Endodermal cell (in vitro differentiated cells): Measurements from ENCODE around the gene SRPX. TPM values are rescaled to one million over a fixed set of nuclear protein-coding genes. Genes with fewer than 3 reads are reported as not detected.

Experiments used
- DNase-seq: peaks from one replicate; pipeline ENCODE4 v3.0.0-alpha.2; 2017
- H3K27ac ChIP-seq: 2 replicates; pipeline ENCODE4 v1.5.1; 2013; ENCODE audit warnings: mild to moderate bottlenecking, low read depth, low read length, moderate library complexity
- H3K27me3 ChIP-seq: 2 replicates; pipeline ENCODE4 v1.6.1; 2013; ENCODE audit warnings: mild to moderate bottlenecking, low read length, moderate library complexity; ENCODE audit not compliant: insufficient read depth, control insufficient read depth, poor library complexity, severe bottlenecking
- H3K36me3 ChIP-seq: 2 replicates; pipeline ENCODE4 v1.7.0; 2013; ENCODE audit warnings: mild to moderate bottlenecking, low read length, moderate library complexity; ENCODE audit not compliant: control insufficient read depth, insufficient read depth
- H3K4me1 ChIP-seq: one replicate; pipeline ENCODE4 v1.7.0; 2013; ENCODE audit warnings: low read length; ENCODE audit not compliant: control insufficient read depth, insufficient read depth
- H3K4me3 ChIP-seq: 2 replicates; pipeline ENCODE4 v1.5.1; 2013; ENCODE audit warnings: mild to moderate bottlenecking, low read length, moderate library complexity
- H3K9ac ChIP-seq: 2 replicates; pipeline ENCODE4 v1.6.1; 2013; ENCODE audit warnings: mild to moderate bottlenecking, low read length, moderate library complexity; ENCODE audit not compliant: poor library complexity, severe bottlenecking; ENCODE audit errors: extremely low read depth
- H3K9me3 ChIP-seq: 2 replicates; pipeline ENCODE4 v1.6.1; 2013; ENCODE audit warnings: mild to moderate bottlenecking, low read length, moderate library complexity; ENCODE audit not compliant: control insufficient read depth
- H3K27ac Mint-ChIP-seq: 2 replicates; pipeline ENCODE4 v1.8.0; 2020; ENCODE audit warnings: mixed read lengths
- H3K27me3 Mint-ChIP-seq: 2 replicates; pipeline ENCODE4 v1.8.0; 2021; ENCODE audit warnings: mild to moderate bottlenecking, mixed read lengths; ENCODE audit not compliant: insufficient read depth
- H3K36me3 Mint-ChIP-seq: 2 replicates; pipeline ENCODE4 v1.8.0; 2020; ENCODE audit warnings: low read depth, mixed read lengths
- H3K4me1 Mint-ChIP-seq: 2 replicates; pipeline ENCODE4 v1.8.0; 2020; ENCODE audit warnings: mixed read lengths
- H3K4me3 Mint-ChIP-seq: 2 replicates; pipeline ENCODE4 v1.8.0; 2020; ENCODE audit warnings: mild to moderate bottlenecking, moderate library complexity, mixed read lengths
- H3K9me3 Mint-ChIP-seq: 2 replicates; pipeline ENCODE4 v1.8.0; 2020; ENCODE audit warnings: mild to moderate bottlenecking, mixed read lengths
- CTCF ChIP-seq: fragments of 200-600 bp; sonication (generic); conservative IDR thresholded peaks from 2 replicates; pipeline ENCODE4 v1.5.0; 2021; ENCODE audit warnings: antibody characterized with exemption, mild to moderate bottlenecking
- whole genome bisulfite sequencing, 2 experiments: methylation state at CpG; one replicate each; pipeline versions ENCODE4 v1.1.5 to v1.1.7; 2013; ENCODE audit warnings: missing lambda C conversion rate in 2 of 2, mixed read lengths in 1 of 2; ENCODE audit not compliant: insufficient coverage in 1 of 2, insufficient read length in 1 of 2; 5-methylcytosine and 5-hydroxymethylcytosine counted together
- total RNA-seq, 2 donors: library from RNA; stranded (reverse); fragmentation: NEBNext Ultra II Directional in 1 of 2; extraction: Animal tissue kit (Norgen Biotek cat#: 25700) in 1 of 2; gene quantifications; 2 replicates in 1 of 2; 3 replicates in 1 of 2; pipeline ENCODE4 v1.2.1, GENCODE V29; 2021

Gene SRPX
- total RNA-seq, 2 donors from 2014 or later: 1.8 to 3.4 TPM

GRCh38 chrX:38214551-38215531 is 5.8 kb downstream of the SRPX start:
- peaks cover 53% of the 10 kb centered on the region for H3K9me3 Mint-ChIP-seq
- H3K27ac ChIP-seq: no peak overlapping the region
- H3K27ac Mint-ChIP-seq: no peak overlapping the region
- peaks cover 16% of the 10 kb centered on the region for H3K27me3 Mint-ChIP-seq
- no peak overlapping the region for H3K4me3 ChIP-seq
- WGBS, 2 experiments: 85 to 88% methylated on average over 5 to 11 of the region's 11 CpGs
- no peak overlapping the region for H3K4me3 Mint-ChIP-seq
- no peak for DNase-seq
- TF ChIP-seq CTCF: no peak
- H3K27me3 ChIP-seq: peaks cover 19% of the 10 kb centered on the region
- no peaks in the 10 kb centered on the region for H3K36me3 Mint-ChIP-seq
- H3K4me1 ChIP-seq: no peaks in the 10 kb centered on the region
- H3K36me3 ChIP-seq: no peaks in the 10 kb centered on the region
- H3K9me3 ChIP-seq: no peaks in the 10 kb centered on the region
- H3K9ac ChIP-seq: no peak overlapping the region
- peaks cover 6% of the 10 kb centered on the region for H3K4me1 Mint-ChIP-seq

DNA sequence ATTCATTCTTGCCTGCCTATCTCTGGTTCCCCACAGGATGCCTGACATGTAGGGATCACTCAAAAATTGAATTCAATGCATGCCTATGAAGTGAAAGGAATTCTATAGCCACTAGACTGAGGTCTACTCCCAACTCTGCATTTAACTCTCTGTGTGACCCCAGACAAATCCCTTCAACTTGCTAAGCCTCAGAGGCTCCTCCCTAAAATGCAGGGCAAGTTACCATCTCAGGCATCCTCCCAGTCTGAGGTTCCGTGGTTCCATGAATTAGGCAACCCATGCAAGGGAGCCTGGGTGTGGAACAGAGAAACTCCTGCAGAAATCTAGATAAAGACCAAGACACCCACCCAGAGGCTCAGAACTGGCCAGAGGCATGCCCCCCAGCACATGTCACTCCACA is 6.6 kb downstream of the SRPX start:
- H3K27me3 ChIP-seq: peaks cover 11% of the 10 kb centered on the region
- H3K4me1 ChIP-seq: no peaks in the 10 kb centered on the region
- WGBS, 2 experiments: 89% methylated on average over 1 of the region's 1 CpG; no CpG with 5 or more reads in 1 of the 2 experiments
- H3K9me3 Mint-ChIP-seq: peaks cover 52% of the 10 kb centered on the region
- peaks cover 8% of the 10 kb centered on the region for H3K27me3 Mint-ChIP-seq
- no peak overlapping the region for H3K4me3 Mint-ChIP-seq
- no peaks in the 10 kb centered on the region for H3K36me3 Mint-ChIP-seq
- no peak overlapping the region for H3K9ac ChIP-seq
- DNase-seq: no peak
- H3K9me3 ChIP-seq: no peaks in the 10 kb centered on the region
- H3K4me1 Mint-ChIP-seq: peaks cover 6% of the 10 kb centered on the region
- no peaks in the 10 kb centered on the region for H3K36me3 ChIP-seq
- H3K27ac Mint-ChIP-seq: no peak overlapping the region
- TF ChIP-seq CTCF: no peak
- H3K4me3 ChIP-seq: no peak overlapping the region
- no peak overlapping the region for H3K27ac ChIP-seq

DNA sequence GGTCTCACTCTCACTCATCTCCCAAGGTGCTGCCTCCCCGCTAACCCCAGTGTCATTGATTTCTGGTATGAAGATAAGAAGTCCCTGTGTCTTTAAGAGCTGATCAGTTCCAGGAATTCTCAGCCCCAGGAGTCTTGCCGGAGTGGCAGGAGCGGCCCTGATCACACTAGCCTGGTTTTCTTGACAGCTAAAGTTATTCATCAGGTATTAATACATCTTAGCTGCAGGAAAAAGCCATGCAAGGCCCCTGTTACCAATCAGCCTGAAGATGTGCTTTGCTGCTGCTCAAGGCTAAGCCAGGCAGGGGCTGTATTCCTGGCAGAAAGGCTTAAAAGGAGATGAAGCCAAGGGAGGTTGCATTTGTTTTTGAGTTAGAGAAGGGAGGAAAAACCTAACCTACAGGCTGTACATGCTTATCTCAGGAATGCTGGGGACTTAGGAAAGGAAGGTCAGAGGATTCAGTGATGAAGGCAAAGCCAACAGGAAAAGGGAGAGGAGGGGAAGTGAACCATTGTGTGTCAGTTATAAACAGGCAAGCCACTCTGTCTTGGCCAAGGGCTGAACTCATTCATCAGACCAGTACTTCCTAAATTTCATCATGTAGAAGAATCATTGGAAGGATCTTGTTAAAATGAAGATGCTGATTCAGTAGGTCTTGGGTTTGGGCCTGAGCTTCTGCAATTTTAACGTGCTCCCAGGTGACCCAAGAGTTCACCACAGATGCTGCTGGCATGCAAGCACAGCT is 8.6 kb downstream of the SRPX start:
- Histone ChIP-seq H3K4me1 (no peaks in the 10 kb centered on the region), H3K9ac (no peak overlapping the region), H3K27me3 (no peaks in the 10 kb centered on the region), H3K9me3 (no peaks in the 10 kb centered on the region), H3K36me3 (no peaks in the 10 kb centered on the region), H3K4me3 (no peak overlapping the region), H3K27ac (no peak overlapping the region)
- no peak for DNase-seq
- H3K36me3 Mint-ChIP-seq: no peaks in the 10 kb centered on the region
- 70% methylated on average over 3 to 4 of the region's 4 CpGs for WGBS, 2 experiments
- peak overlapping the region; percentile 61 for H3K27ac Mint-ChIP-seq
- H3K4me3 Mint-ChIP-seq: no peak overlapping the region
- peaks cover 55% of the 10 kb centered on the region for H3K9me3 Mint-ChIP-seq
- peaks cover 6% of the 10 kb centered on the region for H3K4me1 Mint-ChIP-seq
- no peak for TF ChIP-seq CTCF
- H3K27me3 Mint-ChIP-seq: no peaks in the 10 kb centered on the region
